Measurements from ENCODE around the gene SH3GL2. TPM values are rescaled to one million over a fixed set of nuclear protein-coding genes. Genes with fewer than 3 reads are reported as not detected.

SH3GL2 gene
- total RNA-seq (2022) (1.1 and 1.5 TPM in 2 replicates), Bru-seq, nascent RNA (percentile 37 among the genes with signal in this experiment), BruChase-seq, experiment 1, labeled RNA remaining after a 6-hour chase (percentile 25 among the genes with signal in this experiment), BruChase-seq, experiment 2, labeled RNA remaining after a 2-hour chase (percentile 21 among the genes with signal in this experiment)
- long read RNA-seq = 0 reads

DNA sequence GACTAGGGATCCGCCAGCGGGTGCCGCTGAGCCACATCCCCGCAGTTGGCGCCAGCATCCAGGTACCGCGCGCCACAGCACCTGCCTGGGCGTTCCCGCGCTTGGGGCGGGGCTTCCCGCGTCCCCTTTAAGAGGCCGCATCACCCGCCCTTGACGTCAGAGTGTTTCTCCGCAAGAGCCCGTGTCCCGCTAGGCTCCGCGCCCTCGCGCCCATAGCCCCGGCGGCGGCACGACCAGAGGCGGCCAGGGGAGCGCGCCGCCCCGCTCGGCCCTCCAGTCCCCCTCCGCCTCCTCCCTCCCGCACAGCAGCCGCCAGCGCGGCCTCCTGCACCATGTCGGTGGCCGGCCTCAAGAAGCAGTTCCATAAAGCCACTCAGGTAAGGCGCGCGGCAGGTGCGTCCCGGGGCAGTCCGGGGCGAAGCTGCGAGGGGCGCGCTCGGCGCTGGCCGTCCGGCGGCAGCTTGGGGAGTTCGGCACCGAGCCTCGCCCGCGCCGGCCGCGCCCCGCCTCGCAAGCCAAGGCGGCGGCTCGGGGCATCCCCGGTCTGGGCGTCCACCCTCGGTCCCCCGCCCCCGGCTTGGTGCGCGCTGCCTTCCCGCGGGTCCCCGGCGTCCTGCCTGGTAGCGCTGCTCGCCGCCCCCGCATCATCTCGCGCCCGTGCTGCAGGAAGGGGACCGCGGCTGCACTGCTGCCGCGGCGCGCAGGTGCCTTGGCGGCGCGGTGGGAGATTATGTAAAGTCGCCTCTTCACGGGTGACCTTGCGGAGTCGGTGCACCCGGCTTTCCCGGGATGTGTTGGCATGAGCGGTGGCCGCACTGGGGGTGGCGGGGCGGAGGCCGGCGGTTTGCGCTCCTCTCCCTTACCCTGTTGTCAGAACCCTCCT lies at the start of gene SH3GL2:
Gene SH3GL2, plus strand, starts transcription at position 156 of the 883 bp plus-strand sequence.
- CTCF ChIA-PET = no interaction called here
- H3K27ac Mint-ChIP-seq (ENCODE audit: unreplicated experiment) = no peak within 1 kb of the TSS
- H3K27me3 Mint-ChIP-seq (ENCODE audit: unreplicated experiment) = peaks cover 51% of the 10 kb centered on the region
- peaks cover 6% of the 10 kb centered on the region for H3K36me3 Mint-ChIP-seq (ENCODE audit: insufficient read depth, unreplicated experiment)
- H3K4me1 Mint-ChIP-seq (ENCODE audit: low read depth, unreplicated experiment) = no peaks in the 10 kb centered on the region
- no peaks in the 10 kb centered on the region for H3K9me3 Mint-ChIP-seq (ENCODE audit: low read depth, unreplicated experiment)
- DNase-seq = peak; percentile 65
- intact Hi-C loops (cut with micrococcal nuclease; ENCODE audit: unreplicated experiment) = no loop called here
- no TSS peak for BruUV-seq (replicated peaks)
- peak within 1 kb of the TSS; percentile 77 for H3K4me3 Mint-ChIP-seq (ENCODE audit: low read depth, unreplicated experiment)
- TF ChIP-seq, protein P1, sequence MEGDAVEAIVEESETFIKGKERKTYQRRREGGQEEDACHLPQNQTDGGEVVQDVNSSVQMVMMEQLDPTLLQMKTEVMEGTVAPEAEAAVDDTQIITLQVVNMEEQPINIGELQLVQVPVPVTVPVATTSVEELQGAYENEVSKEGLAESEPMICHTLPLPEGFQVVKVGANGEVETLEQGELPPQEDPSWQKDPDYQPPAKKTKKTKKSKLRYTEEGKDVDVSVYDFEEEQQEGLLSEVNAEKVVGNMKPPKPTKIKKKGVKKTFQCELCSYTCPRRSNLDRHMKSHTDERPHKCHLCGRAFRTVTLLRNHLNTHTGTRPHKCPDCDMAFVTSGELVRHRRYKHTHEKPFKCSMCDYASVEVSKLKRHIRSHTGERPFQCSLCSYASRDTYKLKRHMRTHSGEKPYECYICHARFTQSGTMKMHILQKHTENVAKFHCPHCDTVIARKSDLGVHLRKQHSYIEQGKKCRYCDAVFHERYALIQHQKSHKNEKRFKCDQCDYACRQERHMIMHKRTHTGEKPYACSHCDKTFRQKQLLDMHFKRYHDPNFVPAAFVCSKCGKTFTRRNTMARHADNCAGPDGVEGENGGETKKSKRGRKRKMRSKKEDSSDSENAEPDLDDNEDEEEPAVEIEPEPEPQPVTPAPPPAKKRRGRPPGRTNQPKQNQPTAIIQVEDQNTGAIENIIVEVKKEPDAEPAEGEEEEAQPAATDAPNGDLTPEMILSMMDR (IDR thresholded peaks at IDR 0.05; ENCODE audit: unreplicated experiment) = no peak

DNA sequence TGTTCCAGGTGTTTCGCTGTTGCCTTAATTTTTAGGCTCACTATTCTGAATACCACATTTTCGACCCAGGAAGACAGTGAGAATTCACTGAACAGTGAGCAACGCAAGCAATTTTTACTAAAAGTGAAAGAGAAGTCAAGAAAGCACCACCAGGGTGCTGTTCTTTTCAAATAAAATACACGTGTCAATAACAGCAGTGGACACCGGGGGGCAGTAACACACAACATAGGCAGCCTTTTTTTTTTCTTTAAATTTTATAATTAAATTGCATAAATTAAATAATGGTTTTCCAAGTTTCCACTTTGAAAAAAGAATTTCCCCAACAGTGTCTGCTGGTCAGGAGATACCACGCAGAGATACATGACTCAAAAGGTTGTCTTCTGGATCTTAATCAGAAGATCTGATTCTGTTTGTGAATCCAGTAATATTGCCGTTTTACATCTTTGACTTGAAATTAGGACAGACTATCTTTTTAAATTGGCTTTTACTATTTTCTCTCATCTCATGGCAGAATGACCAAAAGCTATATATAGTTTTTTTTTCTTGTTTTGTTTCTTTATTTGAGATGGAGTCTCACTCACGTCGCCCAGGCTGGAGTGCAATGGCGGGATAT lies 47.1 kb upstream of the SH3GL2 start:
- peak; percentile 58 for DNase-seq
- H3K9me3 Mint-ChIP-seq (ENCODE audit: low read depth, unreplicated experiment) = no peaks in the 10 kb centered on the region
- no peaks in the 10 kb centered on the region for H3K4me1 Mint-ChIP-seq (ENCODE audit: low read depth, unreplicated experiment)
- no peak overlapping the region for H3K27ac Mint-ChIP-seq (ENCODE audit: unreplicated experiment)
- BruUV-seq (replicated peaks) = no TSS peak
- peaks cover 41% of the 10 kb centered on the region for H3K27me3 Mint-ChIP-seq (ENCODE audit: unreplicated experiment)
- TF ChIP-seq, protein P1 (IDR thresholded peaks at IDR 0.05; ENCODE audit: unreplicated experiment) = peak; percentile 52
- CTCF ChIA-PET = no interaction called here
- no peaks in the 10 kb centered on the region for H3K36me3 Mint-ChIP-seq (ENCODE audit: insufficient read depth, unreplicated experiment)
- intact Hi-C loops (cut with micrococcal nuclease; ENCODE audit: unreplicated experiment) = loop anchor here (1.0 to 5.0 kb wide), 3 partner anchors 271 to 1496 kb away; no protein-coding TSS in a partner anchor
- H3K4me3 Mint-ChIP-seq (ENCODE audit: low read depth, unreplicated experiment) = peak overlapping the region; percentile 26

DNA sequence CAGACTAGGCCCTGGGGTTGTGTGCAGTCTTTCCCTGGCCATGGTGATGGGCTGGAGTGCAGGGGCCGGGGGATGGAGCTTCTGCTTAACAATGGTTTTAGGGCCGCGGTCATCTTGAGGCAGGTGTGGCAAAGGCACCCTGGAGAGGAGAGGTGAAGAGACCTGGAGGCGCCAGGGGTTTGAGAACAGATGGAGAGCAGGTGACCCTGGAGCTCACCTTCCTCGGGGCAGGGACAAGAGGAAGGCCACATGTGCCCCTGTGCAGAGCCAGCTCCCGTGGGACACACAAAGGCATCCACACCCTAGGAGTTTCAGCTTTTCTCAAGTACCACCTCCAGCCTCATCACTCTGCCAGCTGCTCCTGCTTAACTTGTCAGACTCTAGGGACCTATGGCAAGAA lies 46.4 kb upstream of the SH3GL2 start:
- CTCF ChIA-PET = no interaction called here
- Mint-ChIP-seq H3K9me3 (ENCODE audit: low read depth, unreplicated experiment) (no peaks in the 10 kb centered on the region), H3K27me3 (ENCODE audit: unreplicated experiment) (peaks cover 41% of the 10 kb centered on the region), H3K4me1 (ENCODE audit: low read depth, unreplicated experiment) (no peaks in the 10 kb centered on the region), H3K4me3 (ENCODE audit: low read depth, unreplicated experiment) (no peak overlapping the region), H3K27ac (ENCODE audit: unreplicated experiment) (no peak overlapping the region), H3K36me3 (ENCODE audit: insufficient read depth, unreplicated experiment) (no peaks in the 10 kb centered on the region)
- DNase-seq = no peak
- intact Hi-C loops (cut with micrococcal nuclease; ENCODE audit: unreplicated experiment) = loop anchor here (5.0 kb wide), 1 partner anchor 1495 kb away; no protein-coding TSS in a partner anchor
- no TSS peak for BruUV-seq (replicated peaks)
- TF ChIP-seq, protein P1 (IDR thresholded peaks at IDR 0.05; ENCODE audit: unreplicated experiment) = no peak

DNA sequence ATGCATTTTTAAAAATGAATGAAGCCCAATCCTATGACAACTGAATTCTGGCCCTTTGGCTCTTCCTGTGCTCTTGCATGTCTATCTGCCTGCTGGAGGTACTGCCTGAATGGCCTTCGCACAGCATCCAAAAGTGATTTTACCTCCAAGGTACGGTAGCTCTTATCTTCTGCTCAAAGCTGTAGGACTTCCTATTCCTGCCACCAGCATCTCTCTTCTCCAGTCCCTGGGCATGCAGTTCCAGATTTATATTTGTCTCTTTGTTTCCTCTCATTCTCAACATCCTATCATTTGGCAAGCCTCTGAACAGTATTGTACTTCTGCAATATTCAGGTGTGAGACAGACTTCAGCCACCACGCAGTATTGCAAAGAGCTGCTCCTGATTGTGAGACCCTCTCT lies 43.7 kb upstream of the SH3GL2 start:
- no peak overlapping the region for H3K27ac Mint-ChIP-seq (ENCODE audit: unreplicated experiment)
- no peaks in the 10 kb centered on the region for H3K9me3 Mint-ChIP-seq (ENCODE audit: low read depth, unreplicated experiment)
- TF ChIP-seq, protein P1 (IDR thresholded peaks at IDR 0.05; ENCODE audit: unreplicated experiment) = no peak
- no peak overlapping the region for H3K4me3 Mint-ChIP-seq (ENCODE audit: low read depth, unreplicated experiment)
- H3K4me1 Mint-ChIP-seq (ENCODE audit: low read depth, unreplicated experiment) = no peaks in the 10 kb centered on the region
- no TSS peak for BruUV-seq (replicated peaks)
- intact Hi-C loops (cut with micrococcal nuclease; ENCODE audit: unreplicated experiment) = no loop called here
- H3K27me3 Mint-ChIP-seq (ENCODE audit: unreplicated experiment) = peaks cover 36% of the 10 kb centered on the region
- no peaks in the 10 kb centered on the region for H3K36me3 Mint-ChIP-seq (ENCODE audit: insufficient read depth, unreplicated experiment)
- DNase-seq = no peak
- CTCF ChIA-PET = no interaction called here
